ENCODE data around the gene IQGAP2. TPM values are rescaled to one million over a fixed set of nuclear protein-coding genes. Genes with fewer than 3 reads are reported as not detected.
"Not testable (repeated sequence)": the region's sequence is repeated elsewhere in the genome, so short reads cannot be mapped to it uniquely, and the experiment has no call there.

IQGAP2 gene
- polyA plus RNA-seq, 3 donors = 72.4 to 95.7 (median 83.7) TPM

DNA sequence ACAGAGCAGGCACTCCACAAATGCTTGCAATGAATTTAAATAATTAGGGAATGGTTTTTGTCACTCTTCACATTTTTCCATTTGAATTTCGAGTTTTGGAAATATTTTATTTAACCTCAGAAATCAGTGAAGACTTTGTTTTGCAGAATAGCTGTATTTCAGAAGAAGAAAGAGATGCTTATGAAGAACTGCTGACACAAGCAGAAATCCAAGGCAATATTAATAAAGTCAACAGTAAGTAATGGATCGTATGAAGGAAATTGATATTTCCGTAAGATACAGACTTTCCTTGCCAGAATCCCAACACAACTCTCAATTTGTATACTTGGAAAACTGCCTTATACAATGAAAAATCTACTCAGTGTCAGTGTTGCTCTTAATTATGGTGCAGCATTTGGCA, 189.6 kb downstream of the IQGAP2 start:
- DNase-seq (ENCODE audit: low read depth in 3 of 3, low spot score in 2 of 3) = no peak

DNA sequence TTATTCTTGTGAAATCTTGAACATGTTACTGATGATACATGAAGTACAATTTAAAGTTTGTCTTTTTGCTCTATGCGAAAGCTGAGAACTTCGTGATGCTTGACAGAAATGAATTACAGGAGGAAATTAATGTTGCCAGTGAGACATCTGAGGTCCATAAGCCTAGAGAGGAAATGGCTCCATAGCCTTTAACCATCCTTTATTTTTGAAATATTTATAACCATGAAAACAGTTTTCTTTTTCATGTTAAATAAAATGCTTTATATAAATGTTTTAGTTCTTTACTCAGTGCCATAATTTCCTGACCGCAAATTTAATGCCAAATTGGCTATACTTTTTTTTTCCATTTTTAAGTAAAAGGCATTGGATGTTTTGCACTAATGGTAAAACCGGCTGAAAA, 191.0 kb downstream of the IQGAP2 start:
- no peak for DNase-seq (ENCODE audit: low read depth in 3 of 3, low spot score in 2 of 3)

DNA sequence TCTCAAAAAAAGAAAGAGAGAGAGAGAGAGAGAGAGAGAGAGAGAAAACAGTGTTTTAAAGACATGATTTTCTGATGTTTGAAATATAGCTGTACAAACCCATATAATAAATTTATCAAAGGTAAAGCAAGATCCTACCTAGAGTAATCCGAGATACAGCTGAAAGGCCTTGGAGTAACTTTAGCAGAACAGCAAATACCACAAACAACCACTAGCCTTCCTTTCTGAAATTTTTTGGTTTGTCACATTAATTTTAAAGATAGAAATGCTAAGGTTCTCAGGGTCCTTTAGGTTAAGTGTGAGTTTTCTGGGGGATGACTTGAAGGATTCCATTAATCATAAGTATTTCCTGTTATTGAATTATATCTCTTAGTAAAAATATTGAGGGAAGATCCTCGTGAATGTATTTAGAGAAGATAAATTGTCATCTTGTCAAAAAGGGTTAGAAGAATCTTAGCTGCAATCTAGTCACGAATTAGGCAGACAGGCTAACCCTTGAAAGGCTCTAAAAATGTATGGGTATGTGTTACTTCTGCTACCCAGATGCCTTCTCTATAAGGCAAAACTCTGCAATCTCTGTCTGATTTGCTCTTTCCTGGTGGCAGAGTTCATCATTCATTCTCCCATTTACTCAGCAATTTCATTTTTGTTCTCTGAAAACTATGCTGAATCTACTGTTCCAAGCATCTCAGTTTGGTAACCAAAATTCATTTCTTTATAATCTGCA, 192.8 kb downstream of the IQGAP2 start:
- no peak for DNase-seq (ENCODE audit: low read depth in 3 of 3, low spot score in 2 of 3)

DNA sequence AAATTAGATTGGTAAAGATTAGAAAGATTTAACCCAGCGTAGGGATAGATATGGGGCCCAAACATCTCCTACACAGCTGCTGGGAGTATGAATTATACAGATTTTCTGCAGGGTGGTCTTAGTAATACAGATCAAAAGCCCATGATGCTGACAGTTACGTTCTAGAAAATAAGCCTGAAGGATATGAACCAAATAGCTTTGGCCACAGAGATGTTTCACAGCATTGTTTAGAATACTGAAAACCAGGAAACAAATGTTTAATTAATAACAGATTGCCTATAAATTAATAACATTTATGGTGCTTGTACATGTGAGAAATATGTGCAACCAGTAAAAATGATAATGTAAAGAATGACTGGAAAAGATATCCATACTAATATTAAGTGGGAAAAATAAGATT, 195.4 kb downstream of the IQGAP2 start:
- no peak for DNase-seq (ENCODE audit: low read depth in 3 of 3, low spot score in 2 of 3)

DNA sequence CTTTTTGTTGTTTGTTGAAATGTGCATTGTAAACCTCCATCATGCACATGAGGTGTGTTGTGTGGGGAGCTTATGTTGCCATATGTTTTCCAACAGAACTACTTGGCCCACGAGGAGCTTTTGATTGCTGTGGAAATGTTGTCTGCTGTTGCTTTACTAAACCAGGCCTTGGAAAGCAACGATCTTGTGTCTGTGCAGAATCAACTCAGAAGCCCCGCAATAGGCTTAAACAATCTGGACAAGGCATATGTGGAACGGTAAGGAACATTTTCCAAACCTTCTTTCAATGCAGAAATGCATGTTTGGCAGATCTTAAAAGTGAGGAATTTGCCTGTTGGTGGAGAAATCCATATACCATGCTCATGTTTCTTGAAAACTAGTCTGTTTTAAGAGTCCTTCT, 197.6 kb downstream of the IQGAP2 start:
- DNase-seq (ENCODE audit: low read depth in 3 of 3, low spot score in 2 of 3) = no peak

- DNase-seq (ENCODE audit: low read depth in 3 of 3, low spot score in 2 of 3) = peak in 1 of 3 donors; percentile 32
Measured at GRCh38 chr5:76601470-76601869, 198.4 kb downstream of the IQGAP2 start.

GRCh38 chr5:76602094-76602726, 199.1 kb downstream of the IQGAP2 start:
- no peak for DNase-seq (ENCODE audit: low read depth in 3 of 3, low spot score in 2 of 3)

GRCh38 chr5:76603991-76604390, 200.9 kb downstream of the IQGAP2 start:
- DNase-seq (ENCODE audit: low read depth in 3 of 3, low spot score in 2 of 3) = not testable (repeated sequence)

GRCh38 chr5:76604838-76605237, 201.8 kb downstream of the IQGAP2 start:
- DNase-seq (ENCODE audit: low read depth in 3 of 3, low spot score in 2 of 3) = no peak

GRCh38 chr5:76606701-76607100, 203.6 kb downstream of the IQGAP2 start:
- no peak for DNase-seq (ENCODE audit: low read depth in 3 of 3, low spot score in 2 of 3)

DNA sequence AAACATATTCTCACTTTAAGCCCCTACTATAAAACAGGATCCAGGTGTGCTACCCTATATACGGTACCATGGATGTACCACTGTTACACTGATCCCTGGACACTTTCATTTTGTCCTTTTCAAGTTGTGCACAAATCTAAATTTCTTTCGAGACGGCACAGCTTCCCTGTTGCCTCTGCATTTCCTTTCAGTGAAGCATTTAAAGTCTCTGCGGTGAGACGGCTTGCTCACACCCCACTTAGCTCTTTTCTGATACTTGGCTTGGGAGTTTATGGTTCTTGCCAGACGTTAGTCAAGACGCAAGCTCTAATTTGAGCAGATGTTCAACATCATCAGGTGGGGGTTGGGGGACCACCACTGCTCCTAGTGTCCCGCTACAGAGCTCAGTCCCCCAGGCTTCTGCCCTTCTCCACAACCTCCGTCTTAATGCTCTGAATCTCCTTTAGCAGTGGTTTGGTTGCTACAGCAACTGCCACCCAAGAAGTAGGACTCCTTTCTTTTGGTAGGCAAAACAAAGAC, 204.3 kb downstream of the IQGAP2 start:
- peak in 1 of 3 donors; percentile 32 for DNase-seq (ENCODE audit: low read depth in 3 of 3, low spot score in 2 of 3)

- DNase-seq (ENCODE audit: low read depth in 3 of 3, low spot score in 2 of 3) = no peak
Measured at GRCh38 chr5:76608833-76609232, 205.7 kb downstream of the IQGAP2 start.

DNA sequence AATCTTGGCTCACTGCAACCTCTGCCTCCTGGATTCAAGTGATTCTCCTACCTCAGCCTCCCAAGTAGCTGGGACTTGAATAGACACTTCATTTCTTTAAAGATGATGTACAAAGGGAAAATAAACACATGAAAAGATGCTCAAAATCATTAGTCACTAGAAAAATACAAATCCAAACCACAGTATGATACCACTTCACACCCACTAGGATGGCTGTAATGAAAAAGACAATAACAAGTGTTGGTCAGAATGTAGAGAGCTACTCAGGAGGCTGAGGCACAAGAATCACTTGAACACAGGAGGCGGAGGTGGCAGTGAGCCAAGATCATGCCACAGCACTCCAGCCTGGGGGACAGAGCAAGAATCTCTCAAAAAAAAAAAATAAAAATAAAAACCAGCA, 207.1 kb downstream of the IQGAP2 start:
- no peak for DNase-seq (ENCODE audit: low read depth in 3 of 3, low spot score in 2 of 3)

DNA sequence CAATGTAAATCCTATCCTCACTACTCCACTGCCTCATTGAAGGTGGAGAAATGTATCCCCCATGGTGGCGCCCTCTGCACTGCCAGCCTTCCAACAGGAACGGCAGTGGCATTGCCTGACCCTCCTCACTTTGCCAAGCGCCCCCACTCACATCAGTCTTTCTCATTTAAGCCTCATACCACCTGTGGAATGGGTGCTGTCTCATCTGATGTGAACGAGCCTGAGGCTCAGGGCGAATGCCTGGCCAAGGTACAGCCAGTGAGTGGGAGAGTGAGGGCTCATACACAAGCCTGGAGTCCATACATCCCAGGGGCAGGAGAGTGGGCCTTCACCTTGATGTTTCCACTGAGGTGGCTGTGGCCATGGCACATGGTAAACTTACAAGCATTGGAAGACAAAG, 209.9 kb downstream of the IQGAP2 start:
- DNase-seq (ENCODE audit: low read depth in 3 of 3, low spot score in 2 of 3) = no peak

- no peak for DNase-seq (ENCODE audit: low read depth in 3 of 3, low spot score in 2 of 3)
Measured at GRCh38 chr5:76615759-76616158, 212.7 kb downstream of the IQGAP2 start.

- no peak for DNase-seq (ENCODE audit: low read depth in 3 of 3, low spot score in 2 of 3)
Measured at GRCh38 chr5:76616206-76616605, 213.1 kb downstream of the IQGAP2 start.

DNA sequence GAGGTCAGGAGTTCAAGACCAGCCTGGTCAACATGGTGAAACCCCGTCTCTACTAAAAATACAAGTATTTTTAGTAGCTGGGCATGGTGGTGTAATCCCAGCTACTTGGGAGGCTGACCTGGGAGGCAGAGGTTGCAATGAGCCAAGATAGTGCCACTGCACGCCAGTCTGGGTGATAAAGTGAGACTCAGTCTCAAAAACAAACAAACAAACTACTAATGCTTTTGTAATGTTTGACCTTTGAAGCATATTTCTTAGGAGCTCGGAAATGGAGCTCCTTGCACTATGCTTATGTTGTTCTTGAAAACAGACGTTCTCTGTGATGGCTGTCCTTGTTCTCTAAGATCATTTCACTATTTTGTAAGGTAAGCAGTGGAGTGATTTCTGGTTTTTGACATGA, 214.1 kb downstream of the IQGAP2 start:
- no peak for DNase-seq (ENCODE audit: low read depth in 3 of 3, low spot score in 2 of 3)

- no peak for DNase-seq (ENCODE audit: low read depth in 3 of 3, low spot score in 2 of 3)
Measured at GRCh38 chr5:76617675-76618074, 214.6 kb downstream of the IQGAP2 start.

- DNase-seq (ENCODE audit: low read depth in 3 of 3, low spot score in 2 of 3) = no peak
Measured at GRCh38 chr5:76620166-76620565, 217.1 kb downstream of the IQGAP2 start.

- DNase-seq (ENCODE audit: low read depth in 3 of 3, low spot score in 2 of 3) = no peak
Measured at GRCh38 chr5:76622076-76622475, 219.0 kb downstream of the IQGAP2 start.

GRCh38 chr5:76622973-76623596, 220.0 kb downstream of the IQGAP2 start, which contains the start of gene F2RL2:
Gene F2RL2 (minus strand): TSS chr5:76623403. CDS start chr5:76623230, 173 bp downstream.
- no peak for DNase-seq (ENCODE audit: low read depth in 3 of 3, low spot score in 2 of 3)

All from right renal cortex interstitium (tissue), 3 donors.